MM.1S (cell line): ENCODE measurements around the gene TSR2.

Experiments
- DNase-seq: peaks from one replicate; pipeline ENCODE4 v3.0.0-alpha.2; 2015
- H2AFZ ChIP-seq: fragments of 300-600 bp; sonication (generic); 2 replicates; pipeline ENCODE4 v1.6.0; 2016; ENCODE audit warnings: antibody characterized with exemption, low read length
- H3F3A ChIP-seq: fragments of 300-600 bp; sonication (generic); 2 replicates; pipeline ENCODE4 v1.6.1; 2016; ENCODE audit warnings: mild to moderate bottlenecking, antibody characterized with exemption, low read length, moderate library complexity, mixed read lengths; ENCODE audit not compliant: insufficient read depth
- H3K27ac ChIP-seq: fragments of 300-600 bp; sonication (generic); 2 replicates; pipeline ENCODE4 v1.5.1; 2016; ENCODE audit warnings: mild to moderate bottlenecking, low read length
- H3K27me3 ChIP-seq: fragments of 300-600 bp; sonication (generic); replicated peaks from 2 replicates; pipeline ENCODE4 v1.6.0; 2016; ENCODE audit warnings: low read length; ENCODE audit not compliant: insufficient read depth
- H3K36me3 ChIP-seq: fragments of 300-600 bp; sonication (generic); replicated peaks from 2 replicates; pipeline ENCODE4 v1.6.1; 2016; ENCODE audit warnings: mild to moderate bottlenecking, low read length, mixed read lengths; ENCODE audit not compliant: insufficient read depth
- H3K4me1 ChIP-seq: fragments of 300-600 bp; sonication (generic); 2 replicates; pipeline ENCODE4 v1.6.1; 2016; ENCODE audit warnings: low read length, mixed read lengths
- H3K4me2 ChIP-seq: fragments of 300-600 bp; sonication (generic); 2 replicates; pipeline ENCODE4 v1.6.0; 2016; ENCODE audit warnings: low read depth, low read length
- H3K4me3 ChIP-seq: fragments of 300-600 bp; sonication (generic); 2 replicates; pipeline ENCODE4 v1.5.1; 2016; ENCODE audit warnings: low read length, mixed read lengths
- H3K79me2 ChIP-seq: fragments of 300-600 bp; sonication (generic); 2 replicates; pipeline ENCODE4 v1.6.1; 2016; ENCODE audit warnings: mixed run types, low read length, mixed read lengths
- H3K9ac ChIP-seq: fragments of 300-600 bp; sonication (generic); 2 replicates; pipeline ENCODE4 v1.6.1; 2016; ENCODE audit warnings: low read length, mixed read lengths
- H3K9me2 ChIP-seq: fragments of 300-600 bp; sonication (generic); replicated peaks from 2 replicates; pipeline ENCODE4 v1.6.1; 2016; ENCODE audit warnings: mild to moderate bottlenecking, low read length, mixed read lengths; ENCODE audit not compliant: insufficient read depth
- H3K9me3 ChIP-seq: fragments of 300-600 bp; sonication (generic); replicated peaks from 2 replicates; pipeline ENCODE4 v1.6.1; 2016; ENCODE audit warnings: mild to moderate bottlenecking, low read length, mixed read lengths; ENCODE audit not compliant: insufficient read depth
- H4K20me1 ChIP-seq: fragments of 300-600 bp; sonication (generic); 2 replicates; pipeline ENCODE4 v1.6.1; 2016; ENCODE audit warnings: mild to moderate bottlenecking, low read length, moderate library complexity, mixed read lengths; ENCODE audit not compliant: insufficient read depth
- EZH2 ChIP-seq: fragments of 300-600 bp; sonication (generic); optimal IDR thresholded peaks from 2 replicates; pipeline ENCODE3; 2017; ENCODE audit warnings: low read depth, mild to moderate bottlenecking, antibody characterized with exemption, low read length, mixed read lengths
- EZH2phosphoT487 ChIP-seq: fragments of 300-600 bp; sonication (generic); IDR thresholded peaks from 2 replicates; pipeline ENCODE4 v1.6.1; 2018; ENCODE audit warnings: antibody characterized with exemption, low read length
- TF ChIP-seq, protein P1 (sequence below): fragments of 300-600 bp; sonication (generic); IDR thresholded peaks from 2 replicates; pipeline ENCODE4 v1.5.1; 2016; ENCODE audit warnings: antibody characterized with exemption, low read length, mixed read lengths

TSR2 gene

DNA sequence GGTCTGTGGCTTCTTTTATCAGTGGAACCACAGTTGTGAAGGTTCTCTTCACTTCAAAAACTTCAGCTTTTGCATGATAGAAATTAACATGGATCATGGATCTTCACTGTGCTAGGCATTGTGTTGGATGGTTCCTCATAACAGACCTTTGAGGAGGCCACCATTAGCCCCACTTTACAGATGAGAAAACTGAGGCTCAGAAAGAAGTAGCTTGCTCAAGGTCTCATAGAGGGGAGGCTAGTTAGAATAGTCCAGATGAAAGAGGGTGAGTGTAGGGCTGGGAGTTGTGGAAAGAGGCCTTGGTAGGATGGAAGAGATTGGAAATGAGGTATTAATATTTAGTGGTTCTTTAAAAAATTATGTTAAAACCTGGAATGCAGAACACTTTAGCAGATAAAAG lies 2.6 kb downstream of the TSR2 start:
- H3F3A ChIP-seq = no peaks in the 10 kb centered on the region
- TF ChIP-seq, protein P1, sequence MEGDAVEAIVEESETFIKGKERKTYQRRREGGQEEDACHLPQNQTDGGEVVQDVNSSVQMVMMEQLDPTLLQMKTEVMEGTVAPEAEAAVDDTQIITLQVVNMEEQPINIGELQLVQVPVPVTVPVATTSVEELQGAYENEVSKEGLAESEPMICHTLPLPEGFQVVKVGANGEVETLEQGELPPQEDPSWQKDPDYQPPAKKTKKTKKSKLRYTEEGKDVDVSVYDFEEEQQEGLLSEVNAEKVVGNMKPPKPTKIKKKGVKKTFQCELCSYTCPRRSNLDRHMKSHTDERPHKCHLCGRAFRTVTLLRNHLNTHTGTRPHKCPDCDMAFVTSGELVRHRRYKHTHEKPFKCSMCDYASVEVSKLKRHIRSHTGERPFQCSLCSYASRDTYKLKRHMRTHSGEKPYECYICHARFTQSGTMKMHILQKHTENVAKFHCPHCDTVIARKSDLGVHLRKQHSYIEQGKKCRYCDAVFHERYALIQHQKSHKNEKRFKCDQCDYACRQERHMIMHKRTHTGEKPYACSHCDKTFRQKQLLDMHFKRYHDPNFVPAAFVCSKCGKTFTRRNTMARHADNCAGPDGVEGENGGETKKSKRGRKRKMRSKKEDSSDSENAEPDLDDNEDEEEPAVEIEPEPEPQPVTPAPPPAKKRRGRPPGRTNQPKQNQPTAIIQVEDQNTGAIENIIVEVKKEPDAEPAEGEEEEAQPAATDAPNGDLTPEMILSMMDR = no peak
- no peak for TF ChIP-seq EZH2phosphoT487
- TF ChIP-seq EZH2 = no peak
- no peak overlapping the region for H3K9ac ChIP-seq
- no peak overlapping the region for H3K4me2 ChIP-seq
- H2AFZ ChIP-seq = no peak overlapping the region
- H3K9me2 ChIP-seq = no peaks in the 10 kb centered on the region
- H3K27ac ChIP-seq = no peak overlapping the region
- no peak overlapping the region for H3K4me3 ChIP-seq
- H3K36me3 ChIP-seq = no peaks in the 10 kb centered on the region
- no peaks in the 10 kb centered on the region for H4K20me1 ChIP-seq
- no peaks in the 10 kb centered on the region for H3K27me3 ChIP-seq
- H3K9me3 ChIP-seq = no peaks in the 10 kb centered on the region
- H3K79me2 ChIP-seq = peaks cover 28% of the 10 kb centered on the region
- DNase-seq = no peak
- no peaks in the 10 kb centered on the region; the same call in none of the 2 replicates for H3K4me1 ChIP-seq

DNA sequence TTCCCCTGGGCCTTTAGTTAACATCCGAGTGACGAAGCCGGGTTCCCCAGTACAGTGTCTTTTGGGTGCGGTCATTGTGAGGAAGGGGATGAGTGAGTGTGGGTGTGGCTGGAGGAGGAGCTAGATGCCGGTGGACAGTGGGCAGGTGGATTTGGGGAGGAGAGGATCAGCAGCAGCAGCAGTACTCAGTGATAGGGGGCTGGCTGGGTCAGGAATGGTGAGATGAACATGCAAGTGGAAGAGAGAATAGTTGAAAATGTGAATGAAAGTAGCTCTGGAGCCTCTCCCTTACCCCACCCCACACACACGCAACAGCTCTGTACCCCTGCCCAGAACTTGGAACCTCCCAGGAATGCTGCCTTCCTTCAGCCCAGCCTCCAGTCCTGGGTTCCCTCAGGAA lies 4.5 kb downstream of the TSR2 start:
- Histone ChIP-seq H3K27ac (no peak overlapping the region), H3K9me3 (no peaks in the 10 kb centered on the region), H3K27me3 (no peaks in the 10 kb centered on the region), H3K36me3 (no peaks in the 10 kb centered on the region), H3K4me3 (no peak overlapping the region), H3K79me2 (peaks cover 28% of the 10 kb centered on the region), H3K4me2 (no peak overlapping the region), H2AFZ (no peak overlapping the region), H4K20me1 (no peaks in the 10 kb centered on the region), H3K4me1 (no peaks in the 10 kb centered on the region; the same call in none of the 2 replicates), H3K9ac (no peak overlapping the region), H3F3A (no peaks in the 10 kb centered on the region), H3K9me2 (no peaks in the 10 kb centered on the region)
- no peak for TF ChIP-seq EZH2
- no peak for DNase-seq

DNA sequence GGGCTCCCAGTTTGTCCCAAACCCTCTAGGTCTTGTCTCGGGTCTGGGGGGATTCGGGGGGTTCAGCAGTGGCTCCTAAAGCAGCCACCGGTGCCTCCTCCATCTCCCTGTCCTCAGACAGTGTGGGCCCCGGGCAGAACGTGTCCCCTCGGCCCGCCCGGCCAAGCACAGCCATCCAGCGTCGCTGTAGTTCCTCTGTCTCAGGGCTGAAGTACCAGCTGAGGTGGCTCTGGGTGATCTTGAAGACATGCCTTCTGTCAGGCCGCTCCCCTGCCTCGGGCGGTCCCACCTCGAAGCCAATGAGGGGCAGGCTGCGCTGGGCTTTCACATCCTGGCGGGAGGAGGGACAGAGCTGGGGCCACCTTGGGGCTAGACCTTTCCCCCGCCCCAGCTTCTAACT lies 5.9 kb downstream of the TSR2 start:
- H3K4me3 ChIP-seq = no peak overlapping the region
- H3K27me3 ChIP-seq = no peaks in the 10 kb centered on the region
- H3K27ac ChIP-seq = no peak overlapping the region
- H2AFZ ChIP-seq = no peak overlapping the region
- no peaks in the 10 kb centered on the region for H3K9me2 ChIP-seq
- H3K4me1 ChIP-seq = no peaks in the 10 kb centered on the region; the same call in none of the 2 replicates
- no peak overlapping the region for H3K4me2 ChIP-seq
- TF ChIP-seq, protein P1 = no peak
- TF ChIP-seq EZH2 (no peak), EZH2phosphoT487 (no peak)
- H4K20me1 ChIP-seq = no peaks in the 10 kb centered on the region
- H3F3A ChIP-seq = no peaks in the 10 kb centered on the region
- H3K9ac ChIP-seq = no peak overlapping the region
- H3K79me2 ChIP-seq = peaks cover 18% of the 10 kb centered on the region
- DNase-seq = no peak
- no peaks in the 10 kb centered on the region for H3K9me3 ChIP-seq
- no peaks in the 10 kb centered on the region for H3K36me3 ChIP-seq

DNA sequence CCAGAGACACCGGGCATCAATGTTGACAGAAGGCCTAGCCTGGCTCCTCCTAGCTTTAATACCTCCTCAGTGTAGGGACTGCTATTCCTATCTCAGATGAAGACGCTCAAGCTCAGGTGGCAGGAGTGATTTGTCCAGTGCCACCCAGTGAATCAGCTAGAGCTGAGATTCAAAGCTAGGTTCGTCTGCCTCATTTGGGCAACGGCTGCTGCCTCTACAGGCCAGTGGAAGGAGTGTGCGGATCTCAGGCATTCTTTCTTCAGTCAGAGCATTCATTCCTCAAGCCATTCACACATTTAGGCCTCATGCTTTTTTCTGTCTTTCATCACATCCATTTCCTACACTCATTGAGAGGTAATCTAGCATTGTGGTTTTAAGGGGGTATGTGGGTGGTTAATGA lies 7.3 kb downstream of the TSR2 start:
- H3K79me2 ChIP-seq = peaks cover 5% of the 10 kb centered on the region; the same call in 1 of the 2 replicates
- H3K27me3 ChIP-seq = no peaks in the 10 kb centered on the region
- TF ChIP-seq EZH2 (no peak), EZH2phosphoT487 (no peak)
- TF ChIP-seq, protein P1 = no peak
- no peak overlapping the region for H2AFZ ChIP-seq
- no peak for DNase-seq
- H3K9me3 ChIP-seq = no peaks in the 10 kb centered on the region
- H3F3A ChIP-seq = no peaks in the 10 kb centered on the region
- H3K4me1 ChIP-seq = no peaks in the 10 kb centered on the region
- no peak overlapping the region for H3K4me3 ChIP-seq
- no peaks in the 10 kb centered on the region for H3K36me3 ChIP-seq
- H3K9me2 ChIP-seq = no peaks in the 10 kb centered on the region
- no peaks in the 10 kb centered on the region for H4K20me1 ChIP-seq
- no peak overlapping the region for H3K27ac ChIP-seq
- H3K4me2 ChIP-seq = no peak overlapping the region
- H3K9ac ChIP-seq = no peak overlapping the region
